ENCODE measurements around the gene NTN1.

NTN1 gene

DNA sequence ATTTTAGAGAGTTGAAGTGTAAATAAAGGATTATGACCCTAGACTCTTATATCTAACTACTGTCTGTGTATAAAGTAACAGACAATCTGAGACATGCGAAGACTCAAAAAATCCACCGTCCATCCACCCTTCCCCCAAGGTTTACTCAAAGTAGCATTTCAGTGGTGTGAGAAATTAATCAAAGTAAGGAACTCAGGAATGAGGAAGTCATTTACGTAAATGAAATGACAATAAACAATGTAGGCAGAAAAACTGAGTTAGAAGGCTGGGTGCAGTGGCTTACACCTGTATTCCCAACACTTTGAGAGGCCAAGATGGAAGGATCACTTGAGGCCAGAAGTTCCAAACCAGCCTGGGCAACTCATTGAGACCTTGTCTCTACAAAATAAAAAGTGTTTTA, 19.8 kb upstream of the NTN1 start:
- TF ChIP-seq, protein P1, sequence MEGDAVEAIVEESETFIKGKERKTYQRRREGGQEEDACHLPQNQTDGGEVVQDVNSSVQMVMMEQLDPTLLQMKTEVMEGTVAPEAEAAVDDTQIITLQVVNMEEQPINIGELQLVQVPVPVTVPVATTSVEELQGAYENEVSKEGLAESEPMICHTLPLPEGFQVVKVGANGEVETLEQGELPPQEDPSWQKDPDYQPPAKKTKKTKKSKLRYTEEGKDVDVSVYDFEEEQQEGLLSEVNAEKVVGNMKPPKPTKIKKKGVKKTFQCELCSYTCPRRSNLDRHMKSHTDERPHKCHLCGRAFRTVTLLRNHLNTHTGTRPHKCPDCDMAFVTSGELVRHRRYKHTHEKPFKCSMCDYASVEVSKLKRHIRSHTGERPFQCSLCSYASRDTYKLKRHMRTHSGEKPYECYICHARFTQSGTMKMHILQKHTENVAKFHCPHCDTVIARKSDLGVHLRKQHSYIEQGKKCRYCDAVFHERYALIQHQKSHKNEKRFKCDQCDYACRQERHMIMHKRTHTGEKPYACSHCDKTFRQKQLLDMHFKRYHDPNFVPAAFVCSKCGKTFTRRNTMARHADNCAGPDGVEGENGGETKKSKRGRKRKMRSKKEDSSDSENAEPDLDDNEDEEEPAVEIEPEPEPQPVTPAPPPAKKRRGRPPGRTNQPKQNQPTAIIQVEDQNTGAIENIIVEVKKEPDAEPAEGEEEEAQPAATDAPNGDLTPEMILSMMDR (conservative IDR thresholded peaks at IDR 0.05; ENCODE audit: low read depth, low read length): no peak
- Histone ChIP-seq H3K36me3 (ENCODE audit: insufficient read depth) (no peaks in the 10 kb centered on the region), H4K20me1 (ENCODE audit: insufficient read depth) (no peaks in the 10 kb centered on the region), H3K27ac (no peak overlapping the region), H3K79me2 (ENCODE audit: insufficient read depth, low read depth) (no peaks in the 10 kb centered on the region), H2AFZ (ENCODE audit: low read depth) (no peak overlapping the region), H3K4me2 (no peak overlapping the region), H3K27me3 (ENCODE audit: insufficient read depth, low read depth) (no peaks in the 10 kb centered on the region), H3K4me1 (ENCODE audit: low read depth, poor library complexity, severe bottlenecking) (no peaks in the 10 kb centered on the region), H3K4me3 (IDR thresholded peaks at IDR 0.05; ENCODE audit: insufficient read depth, low read depth, low read length) (no peak overlapping the region), H3K9ac (no peak overlapping the region)

DNA sequence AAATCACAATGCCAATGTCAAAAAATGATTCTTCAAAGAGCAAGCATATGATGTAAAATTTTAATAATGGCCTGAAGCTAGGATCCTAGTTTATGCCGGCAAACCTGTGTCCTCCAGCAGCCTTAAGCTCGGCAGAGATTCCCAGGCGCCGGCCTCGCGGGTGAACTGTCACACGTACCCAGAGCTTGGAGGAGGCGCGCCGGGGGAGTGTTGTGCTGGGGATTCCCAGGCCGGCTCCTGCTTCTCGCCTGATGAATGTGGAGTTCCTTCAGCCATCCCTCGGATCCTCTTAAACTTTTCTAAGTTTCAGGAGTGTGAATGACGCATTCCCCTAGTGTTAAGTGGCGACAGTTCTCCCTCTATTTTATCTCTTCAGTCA, 19.1 kb upstream of the NTN1 start:
- Histone ChIP-seq H2AFZ (ENCODE audit: low read depth) (no peak overlapping the region), H3K27me3 (ENCODE audit: insufficient read depth, low read depth) (no peaks in the 10 kb centered on the region), H4K20me1 (ENCODE audit: insufficient read depth) (no peaks in the 10 kb centered on the region), H3K4me1 (ENCODE audit: low read depth, poor library complexity, severe bottlenecking) (no peaks in the 10 kb centered on the region), H3K4me3 (IDR thresholded peaks at IDR 0.05; ENCODE audit: insufficient read depth, low read depth, low read length) (no peak overlapping the region), H3K36me3 (ENCODE audit: insufficient read depth) (no peaks in the 10 kb centered on the region), H3K27ac (no peak overlapping the region), H3K9ac (no peak overlapping the region), H3K4me2 (no peak overlapping the region), H3K79me2 (ENCODE audit: insufficient read depth, low read depth) (no peaks in the 10 kb centered on the region)
- TF ChIP-seq, protein P1 (conservative IDR thresholded peaks at IDR 0.05; ENCODE audit: low read depth, low read length): no peak

DNA sequence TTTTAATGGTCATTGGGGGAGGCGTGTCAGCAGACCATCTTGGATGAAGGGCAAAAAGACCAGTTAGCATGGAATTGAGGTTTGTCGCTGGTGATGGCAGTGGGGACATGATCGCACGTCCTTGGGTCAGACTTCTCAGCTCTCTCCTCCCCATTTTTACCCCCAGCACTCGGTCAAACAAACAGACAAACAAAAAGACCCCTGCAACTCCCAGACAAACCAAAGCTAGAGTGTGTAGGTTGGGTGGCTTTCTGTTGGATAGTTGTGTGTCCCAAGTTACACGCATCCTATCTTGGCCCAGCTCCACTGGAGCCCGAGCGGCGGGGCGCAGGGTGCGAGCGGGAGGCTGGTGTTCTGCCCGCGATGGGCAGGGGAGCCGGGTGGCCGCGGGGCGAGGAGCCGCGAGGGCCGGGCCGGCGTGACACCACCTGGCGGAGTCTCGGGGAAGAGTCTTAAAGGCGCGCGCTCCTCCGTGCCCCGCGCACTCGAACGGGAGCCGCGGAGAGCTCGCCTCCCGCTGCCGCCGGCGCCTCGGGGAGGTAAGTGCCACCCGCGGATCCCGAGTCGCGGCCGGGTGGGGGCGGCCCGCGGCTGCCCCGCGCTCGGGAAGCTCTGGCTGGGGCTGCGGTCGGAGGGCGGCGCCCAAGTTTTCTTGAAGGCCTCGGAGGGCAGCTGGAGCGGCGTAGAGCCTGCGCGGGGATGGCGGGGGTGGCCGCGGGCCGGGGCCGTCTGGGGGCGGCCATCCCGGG, 18.5 kb upstream of the NTN1 start:
- no peaks in the 10 kb centered on the region for H3K27me3 ChIP-seq (ENCODE audit: insufficient read depth, low read depth)
- TF ChIP-seq, protein P1 (conservative IDR thresholded peaks at IDR 0.05; ENCODE audit: low read depth, low read length): no peak
- no peaks in the 10 kb centered on the region for H3K79me2 ChIP-seq (ENCODE audit: insufficient read depth, low read depth)
- H3K4me1 ChIP-seq (ENCODE audit: low read depth, poor library complexity, severe bottlenecking): no peaks in the 10 kb centered on the region
- no peak overlapping the region for H3K27ac ChIP-seq
- no peak overlapping the region for H3K9ac ChIP-seq
- no peaks in the 10 kb centered on the region for H3K36me3 ChIP-seq (ENCODE audit: insufficient read depth)
- no peaks in the 10 kb centered on the region for H4K20me1 ChIP-seq (ENCODE audit: insufficient read depth)
- H3K4me3 ChIP-seq (IDR thresholded peaks at IDR 0.05; ENCODE audit: insufficient read depth, low read depth, low read length): no peak overlapping the region
- no peak overlapping the region for H3K4me2 ChIP-seq
- no peak overlapping the region for H2AFZ ChIP-seq (ENCODE audit: low read depth)

DNA sequence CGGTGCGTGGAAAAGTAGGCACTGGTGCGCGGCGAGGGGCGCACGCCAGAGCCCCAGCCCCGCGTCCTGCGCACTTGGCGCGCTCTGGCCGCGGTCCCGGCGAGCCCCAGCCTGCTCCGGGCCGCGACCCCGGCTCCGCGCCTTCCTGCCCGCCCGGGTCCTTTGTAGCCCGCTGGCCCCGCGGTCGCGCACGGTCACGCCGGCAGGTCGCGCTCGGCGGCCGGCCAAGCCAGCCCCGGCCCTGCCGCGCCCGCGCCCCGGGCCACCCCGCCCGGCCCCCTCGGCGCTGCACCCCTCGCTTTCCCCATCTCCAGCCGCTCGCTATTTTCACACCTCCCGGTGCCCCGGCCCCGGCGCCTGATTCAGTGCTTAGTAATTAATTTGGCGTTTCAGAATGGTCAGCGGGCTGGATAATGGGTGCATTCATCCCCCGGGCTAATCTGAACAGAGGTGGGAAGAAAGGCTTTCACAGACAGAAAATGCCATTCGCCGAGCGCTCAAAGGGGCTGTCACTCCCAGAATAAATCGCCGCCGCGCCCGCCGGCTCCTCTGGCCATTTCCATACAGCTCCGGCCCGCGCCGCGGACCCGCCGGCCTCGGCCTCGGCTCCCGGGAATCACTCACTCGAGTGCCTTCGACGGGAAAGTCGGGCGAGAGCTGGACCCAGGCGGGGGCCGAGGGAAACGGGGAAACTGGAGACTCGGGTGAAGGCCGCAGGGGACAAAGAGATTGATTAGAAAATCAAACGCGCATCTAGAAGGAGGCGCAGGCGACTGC, 17.8 kb upstream of the NTN1 start:
- Histone ChIP-seq H3K27ac (no peak overlapping the region), H3K9ac (no peak overlapping the region), H3K27me3 (ENCODE audit: insufficient read depth, low read depth) (no peaks in the 10 kb centered on the region), H3K4me3 (IDR thresholded peaks at IDR 0.05; ENCODE audit: insufficient read depth, low read depth, low read length) (no peak overlapping the region), H3K79me2 (ENCODE audit: insufficient read depth, low read depth) (no peaks in the 10 kb centered on the region), H2AFZ (ENCODE audit: low read depth) (no peak overlapping the region), H3K36me3 (ENCODE audit: insufficient read depth) (no peaks in the 10 kb centered on the region), H4K20me1 (ENCODE audit: insufficient read depth) (no peaks in the 10 kb centered on the region), H3K4me2 (no peak overlapping the region), H3K4me1 (ENCODE audit: low read depth, poor library complexity, severe bottlenecking) (no peaks in the 10 kb centered on the region)
- TF ChIP-seq, protein P1 (conservative IDR thresholded peaks at IDR 0.05; ENCODE audit: low read depth, low read length): no peak

Measured in KMS-11 (cell line).